Pancreas (tissue), 10 donors: ENCODE measurements around the gene CPAMD8. TPM values are rescaled to one million over a fixed set of nuclear protein-coding genes. Genes with fewer than 3 reads are reported as not detected.

Source experiments
- ATAC-seq, 4 donors: fragments of 200-7000 bp; cut with Tn5 transposase; one replicate each; pipeline versions ENCODE4 v1.8.0 to v1.9.1; 2020; ENCODE audit warnings: mild to moderate bottlenecking in 4 of 4, moderate library complexity in 4 of 4
- DNase-seq, 6 donors: peaks; one replicate each; pipeline ENCODE4 v3.0.0-alpha.2; 2020
- FAIRE-seq: peaks from 2 replicates; lab custom pipeline; 2012; peaks lifted over from hg19 to GRCh38; lab: Jason Lieb, UNC
- H3K27ac ChIP-seq, 4 donors: fragments of 200-600 bp; sonication (generic); 1 replicate in 3 of 4; 2 replicates in 1 of 4; pipeline versions ENCODE4 v1.5.0 to v1.8.0; 2020
- H3K27me3 ChIP-seq, 4 donors: fragments of 200-600 bp; one replicate each; pipeline ENCODE4 v1.8.0; 2021
- H3K36me3 ChIP-seq, 3 donors: fragments of 200-600 bp; sonication (generic) in 1 of 3; one replicate each; pipeline versions ENCODE4 v1.5.0 to v1.8.0; 2020 to 2021
- H3K4me1 ChIP-seq, 3 donors: fragments of 200-600 bp; one replicate each; pipeline ENCODE4 v1.8.0; 2021
- H3K4me3 ChIP-seq, 4 donors: fragments of 200-600 bp; sonication (generic) in 2 of 4; one replicate each; pipeline versions ENCODE4 v1.5.0 to v1.8.0; 2020 to 2021
- H3K9me3 ChIP-seq, 4 donors: fragments of 200-600 bp; one replicate each; pipeline ENCODE4 v1.8.0; 2021
- CTCF ChIP-seq, 4 donors: fragments of 200-600 bp; sonication (generic) in 3 of 4; IDR thresholded peaks; one replicate each; pipeline versions ENCODE4 v1.5.0 to v1.8.0; 2021; ENCODE audit warnings: antibody characterized with exemption in 4 of 4
- WGBS, 2 donors: extraction: QIAGEN DNeasy Blood & Tissue Kit; methylation state at CpG; one replicate each; pipeline ENCODE4 v1.1.7; 2013; 5-methylcytosine and 5-hydroxymethylcytosine counted together
- intact Hi-C, 3 donors: fragments of 100-400 bp; cut with DNase I; formaldehyde crosslinking; loops; one replicate each; pipeline versions ENCODE4 v1.11.1 to v1.14.2; 2022
- polyA plus RNA-seq, 2 donors: library from polyadenylated mRNA; stranded (reverse); fragments of 200-250 nt; gene quantifications; one replicate each; pipeline ENCODE4 v1.2.3, GENCODE V29; 2013
- total RNA-seq, 6 donors: library from RNA; stranded (reverse); fragmentation: NEBNext Ultra II Directional in 4 of 6; extraction: Animal tissue kit (Norgen Biotek cat#: 25700) in 4 of 6; gene quantifications; one replicate each; pipeline versions ENCODE4 v1.2.1 to v1.2.4, GENCODE V29; 2021 to 2023
- donor health status: healthy with polysubstance abuse.
- donor health status: DM: no; HTN: no; CAD: no; lungs with moderate emphysema.
- donor health status: DM: no; HTN: no; CAD: no.
- donor health status: control.
- donor health status: control.
- donor health status: Bipolar disorder and iron deficiency.
- donor health status: DM: yes; HTN: yes; CAD: no.
- donor health status: DM: no; HTN: no; CAD: no.
- donor health status: DM: no; HTN: no; CAD: no.
- donor health status: DM: yes; HTN: yes; CAD: no.

CPAMD8 gene
- total and polyA plus RNA-seq, 8 donors = 0.60 to 5.2 (median 1.2) TPM

GRCh38 chr19:16952046-16952445 is 74.6 kb downstream of the CPAMD8 start:
- FAIRE-seq (no peak), ATAC-seq (no peak), DNase-seq (no peak)
- intact Hi-C loops = no loop called here
- H3K27me3 ChIP-seq = peaks cover 0 to 4% (median 0%) of the 10 kb centered on the region in 4 donors
- WGBS, 2 donors = 76 to 85% methylated on average over 9 of the region's 9 CpGs
- H3K4me1 ChIP-seq = no peaks in the 10 kb centered on the region
- H3K36me3 ChIP-seq = no peaks in the 10 kb centered on the region
- no peaks in the 10 kb centered on the region for H3K9me3 ChIP-seq
- H3K4me3 ChIP-seq = no peak overlapping the region
- TF ChIP-seq CTCF (IDR thresholded peaks at IDR 0.05) = no peak
- no peak overlapping the region for H3K27ac ChIP-seq

GRCh38 chr19:16951529-16951928 is 75.1 kb downstream of the CPAMD8 start:
- no peak overlapping the region for H3K27ac ChIP-seq
- ATAC-seq = no peak
- H3K4me3 ChIP-seq = no peak overlapping the region
- peaks cover 0 to 4% (median 0%) of the 10 kb centered on the region in 4 donors for H3K27me3 ChIP-seq
- no peak for FAIRE-seq
- 59 to 72% methylated on average over 6 of the region's 6 CpGs for WGBS, 2 donors
- TF ChIP-seq CTCF (IDR thresholded peaks at IDR 0.05) = no peak
- DNase-seq = no peak
- H3K36me3 ChIP-seq = no peaks in the 10 kb centered on the region
- H3K4me1 ChIP-seq = no peaks in the 10 kb centered on the region
- H3K9me3 ChIP-seq = no peaks in the 10 kb centered on the region
- intact Hi-C loops = no loop called here

- 72 to 85% methylated on average over 8 of the region's 8 CpGs for WGBS, 2 donors
Observed at GRCh38 chr19:16949496-16950023, 77.0 kb downstream of the CPAMD8 start.

GRCh38 chr19:16946951-16947940 is 79.4 kb downstream of the CPAMD8 start:
- ATAC-seq (no peak), DNase-seq (no peak), FAIRE-seq (no peak)
- intact Hi-C loops = no loop called here
- Histone ChIP-seq H3K9me3 (no peaks in the 10 kb centered on the region), H3K27ac (no peak overlapping the region), H3K27me3 (peaks cover 0 to 4% (median 0%) of the 10 kb centered on the region in 4 donors), H3K4me3 (no peak overlapping the region), H3K4me1 (no peaks in the 10 kb centered on the region), H3K36me3 (no peaks in the 10 kb centered on the region)
- TF ChIP-seq CTCF (IDR thresholded peaks at IDR 0.05) = no peak
- 64 to 79% methylated on average over 16 of the region's 16 CpGs for WGBS, 2 donors

More at GRCh38 chr19:16949496-16950023, 77.0 kb downstream of the CPAMD8 start:
- Histone ChIP-seq H3K9me3 (no peaks in the 10 kb centered on the region), H3K4me1 (no peaks in the 10 kb centered on the region), H3K4me3 (no peak overlapping the region), H3K27me3 (peaks cover 0 to 4% (median 0%) of the 10 kb centered on the region in 4 donors), H3K27ac (no peak overlapping the region), H3K36me3 (no peaks in the 10 kb centered on the region)
- DNase-seq = no peak
- no peak for ATAC-seq
- intact Hi-C loops = no loop called here
- FAIRE-seq = no peak
- TF ChIP-seq CTCF (IDR thresholded peaks at IDR 0.05) = no peak
